PC-9 (cell line): ENCODE measurements around the gene PSMG3.

ENCODE experiments used
- CTCF ChIP-seq: fragments of 200-600 bp; sonication (generic); conservative IDR thresholded peaks from 2 replicates; pipeline ENCODE4 v1.6.1; 2017; ENCODE audit warnings: mixed run types, antibody characterized with exemption, mild to moderate bottlenecking, moderate library complexity
- EZH2 ChIP-seq: fragments of 200-600 bp; sonication (generic); IDR thresholded peaks from 2 replicates; pipeline ENCODE4 v1.8.0; 2017; ENCODE audit warnings: antibody characterized with exemption, low read depth

- TF ChIP-seq CTCF, result no peak
- TF ChIP-seq EZH2, result no peak
These were observed 8.7 kb upstream of the PSMG3 start for GRCh38 chr7:1578513-1578912.
